Measurements from ENCODE around the gene ANAPC15.

Gene ANAPC15

DNA sequence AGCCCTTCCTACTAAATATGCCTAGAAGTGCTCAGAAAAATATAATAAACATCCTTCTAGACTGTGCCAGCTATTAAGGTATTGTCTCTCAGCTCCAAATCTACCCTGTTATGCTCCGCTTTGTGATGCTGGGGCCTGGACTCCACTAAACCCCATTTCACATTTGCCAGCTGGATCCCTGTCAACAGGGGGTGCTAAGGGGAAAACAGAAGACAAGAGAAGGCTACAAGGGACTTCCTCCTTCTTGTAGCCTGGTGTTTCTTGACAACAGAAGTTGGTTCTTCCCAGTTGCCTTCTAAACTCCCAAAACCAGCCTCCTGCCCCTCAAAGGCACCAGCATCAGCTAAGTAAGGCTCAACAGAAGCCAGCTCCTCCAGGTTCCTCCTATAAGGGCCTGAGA lies 37.4 kb downstream of the ANAPC15 start:
- peak overlapping the region; percentile 1 for H3K27ac ChIP-seq (ENCODE audit: low read depth, low read length, poor library complexity, severe bottlenecking)
- H3K4me3 ChIP-seq (ENCODE audit: low read depth, low read length, poor library complexity, severe bottlenecking), result no peak overlapping the region
- H3K4me2 ChIP-seq (ENCODE audit: low read length), result no peak overlapping the region
- no peak overlapping the region for H3K9ac ChIP-seq (ENCODE audit: low read length)
- H3K36me3 ChIP-seq (ENCODE audit: insufficient read depth, low read length), result peaks cover 11% of the 10 kb centered on the region; the same call in 1 of the 2 replicates
- peaks cover 89% of the 10 kb centered on the region for H3K79me2 ChIP-seq (ENCODE audit: insufficient read depth, low read length)
- no peak for TF ChIP-seq EZH2 (IDR thresholded peaks at IDR 0.05; ENCODE audit: borderline replicate concordance, low read length)
- TF ChIP-seq, protein P1, sequence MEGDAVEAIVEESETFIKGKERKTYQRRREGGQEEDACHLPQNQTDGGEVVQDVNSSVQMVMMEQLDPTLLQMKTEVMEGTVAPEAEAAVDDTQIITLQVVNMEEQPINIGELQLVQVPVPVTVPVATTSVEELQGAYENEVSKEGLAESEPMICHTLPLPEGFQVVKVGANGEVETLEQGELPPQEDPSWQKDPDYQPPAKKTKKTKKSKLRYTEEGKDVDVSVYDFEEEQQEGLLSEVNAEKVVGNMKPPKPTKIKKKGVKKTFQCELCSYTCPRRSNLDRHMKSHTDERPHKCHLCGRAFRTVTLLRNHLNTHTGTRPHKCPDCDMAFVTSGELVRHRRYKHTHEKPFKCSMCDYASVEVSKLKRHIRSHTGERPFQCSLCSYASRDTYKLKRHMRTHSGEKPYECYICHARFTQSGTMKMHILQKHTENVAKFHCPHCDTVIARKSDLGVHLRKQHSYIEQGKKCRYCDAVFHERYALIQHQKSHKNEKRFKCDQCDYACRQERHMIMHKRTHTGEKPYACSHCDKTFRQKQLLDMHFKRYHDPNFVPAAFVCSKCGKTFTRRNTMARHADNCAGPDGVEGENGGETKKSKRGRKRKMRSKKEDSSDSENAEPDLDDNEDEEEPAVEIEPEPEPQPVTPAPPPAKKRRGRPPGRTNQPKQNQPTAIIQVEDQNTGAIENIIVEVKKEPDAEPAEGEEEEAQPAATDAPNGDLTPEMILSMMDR (IDR thresholded peaks at IDR 0.05; ENCODE audit: low read length), result peak; percentile 41
- no peaks in the 10 kb centered on the region for H3K9me3 ChIP-seq (ENCODE audit: low read length)
- H4K20me1 ChIP-seq (ENCODE audit: insufficient read depth, low read length), result no peaks in the 10 kb centered on the region
- peaks cover 69% of the 10 kb centered on the region for H3K4me1 ChIP-seq (ENCODE audit: insufficient read depth, low read length, severe bottlenecking)
- H3K9me2 ChIP-seq (ENCODE audit: low read depth, low read length), result no peaks in the 10 kb centered on the region
- no peak overlapping the region for H2AFZ ChIP-seq (ENCODE audit: low read length)
- H3K27me3 ChIP-seq (ENCODE audit: insufficient read depth, low read length), result no peaks in the 10 kb centered on the region
- no peaks in the 10 kb centered on the region for H3F3A ChIP-seq (ENCODE audit: insufficient read depth, low read length)

DNA sequence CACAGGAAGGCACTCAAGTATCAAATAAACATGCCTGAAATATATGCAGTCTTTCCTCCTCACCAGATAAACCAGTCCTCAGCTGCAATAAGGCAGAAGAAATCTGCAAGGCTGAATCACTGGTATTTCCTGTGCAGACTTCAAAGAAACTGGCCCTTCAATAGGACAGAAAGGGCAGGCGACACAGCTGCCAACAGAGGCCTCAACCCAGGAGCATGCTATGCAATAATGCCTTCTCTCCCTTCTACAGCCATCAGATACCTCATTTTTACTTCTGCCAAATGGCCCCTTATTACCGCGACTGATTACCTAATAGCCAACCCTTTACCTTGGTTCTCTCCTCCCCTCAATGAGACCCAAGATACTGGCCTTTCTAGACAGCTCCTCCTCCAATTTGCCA lies 40.1 kb downstream of the ANAPC15 start:
- Histone ChIP-seq H3K9ac (ENCODE audit: low read length) (no peak overlapping the region; the same call in 1 of the 2 replicates), H3K4me2 (ENCODE audit: low read length) (peak overlapping the region; percentile 27; the same call in 1 of the 2 replicates)

DNA sequence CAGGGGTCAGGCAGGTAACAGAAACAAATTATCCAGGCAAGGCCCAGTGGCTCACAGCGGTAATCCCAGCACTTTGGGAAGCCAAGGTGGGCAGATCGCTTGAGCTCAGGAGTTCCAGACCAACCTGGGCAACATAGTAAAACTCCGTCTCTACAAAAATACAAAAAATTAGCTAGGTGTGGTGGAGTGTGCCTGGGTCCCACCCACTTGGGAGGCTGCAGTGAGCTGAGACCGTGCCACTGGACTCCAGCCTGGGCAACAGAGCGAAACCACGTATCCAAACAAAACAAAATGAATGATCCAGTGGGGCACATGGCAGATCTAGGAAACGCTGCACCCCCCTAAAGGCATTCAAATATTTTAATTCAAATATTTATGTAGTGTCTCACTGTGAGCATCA lies 42.0 kb downstream of the ANAPC15 start:
- Histone ChIP-seq H3K9ac (ENCODE audit: low read length) (no peak overlapping the region; the same call in 1 of the 2 replicates), H3K27me3 (ENCODE audit: insufficient read depth, low read length) (no peaks in the 10 kb centered on the region), H3K4me2 (ENCODE audit: low read length) (peak overlapping the region; percentile 27; the same call in 1 of the 2 replicates), H3K4me1 (ENCODE audit: insufficient read depth, low read length, severe bottlenecking) (peaks cover 50% of the 10 kb centered on the region), H3F3A (ENCODE audit: insufficient read depth, low read length) (no peaks in the 10 kb centered on the region), H2AFZ (ENCODE audit: low read length) (no peak overlapping the region), H3K4me3 (ENCODE audit: low read depth, low read length, poor library complexity, severe bottlenecking) (no peak overlapping the region), H3K79me2 (ENCODE audit: insufficient read depth, low read length) (peaks cover 73% of the 10 kb centered on the region), H3K27ac (ENCODE audit: low read depth, low read length, poor library complexity, severe bottlenecking) (peak overlapping the region; percentile 53), H4K20me1 (ENCODE audit: insufficient read depth, low read length) (no peaks in the 10 kb centered on the region), H3K9me3 (ENCODE audit: low read length) (no peaks in the 10 kb centered on the region), H3K9me2 (ENCODE audit: low read depth, low read length) (no peaks in the 10 kb centered on the region), H3K36me3 (ENCODE audit: insufficient read depth, low read length) (peaks cover 29% of the 10 kb centered on the region; the same call in 1 of the 2 replicates)
- no peak for TF ChIP-seq EZH2 (IDR thresholded peaks at IDR 0.05; ENCODE audit: borderline replicate concordance, low read length)
- TF ChIP-seq, protein P1 (IDR thresholded peaks at IDR 0.05; ENCODE audit: low read length), result no peak

More for the DNA sequence above, 40.1 kb downstream of the ANAPC15 start:
- Histone ChIP-seq H2AFZ (ENCODE audit: low read length) (no peak overlapping the region), H4K20me1 (ENCODE audit: insufficient read depth, low read length) (no peaks in the 10 kb centered on the region), H3F3A (ENCODE audit: insufficient read depth, low read length) (no peaks in the 10 kb centered on the region), H3K79me2 (ENCODE audit: insufficient read depth, low read length) (peaks cover 81% of the 10 kb centered on the region), H3K27ac (ENCODE audit: low read depth, low read length, poor library complexity, severe bottlenecking) (peak overlapping the region; percentile 63), H3K4me1 (ENCODE audit: insufficient read depth, low read length, severe bottlenecking) (peaks cover 63% of the 10 kb centered on the region), H3K9me3 (ENCODE audit: low read length) (no peaks in the 10 kb centered on the region), H3K36me3 (ENCODE audit: insufficient read depth, low read length) (peaks cover 24% of the 10 kb centered on the region; the same call in 1 of the 2 replicates), H3K4me3 (ENCODE audit: low read depth, low read length, poor library complexity, severe bottlenecking) (no peak overlapping the region), H3K27me3 (ENCODE audit: insufficient read depth, low read length) (no peaks in the 10 kb centered on the region), H3K9me2 (ENCODE audit: low read depth, low read length) (no peaks in the 10 kb centered on the region)
- TF ChIP-seq, protein P1 (IDR thresholded peaks at IDR 0.05; ENCODE audit: low read length), result no peak
- TF ChIP-seq EZH2 (IDR thresholded peaks at IDR 0.05; ENCODE audit: borderline replicate concordance, low read length), result no peak

Data from OCI-LY1 (cell line).